HUES6 (cell line): ENCODE data around the gene CRELD2.

Experiments used
- H3K27ac ChIP-seq: 2 replicates; pipeline ENCODE4 v1.7.0; 2013; ENCODE audit warnings: low read depth, mild to moderate bottlenecking, low read length, inconsistent platforms
- H3K27me3 ChIP-seq: 2 replicates; pipeline ENCODE4 v1.6.1; 2013; ENCODE audit warnings: low read length; ENCODE audit not compliant: control insufficient read depth, insufficient read depth
- H3K36me3 ChIP-seq: 2 replicates; pipeline ENCODE4 v1.6.1; 2013; ENCODE audit warnings: low read length; ENCODE audit not compliant: control insufficient read depth, insufficient read depth
- H3K4me1 ChIP-seq: 2 replicates; pipeline ENCODE4 v1.6.1; 2013; ENCODE audit warnings: low read length; ENCODE audit not compliant: control insufficient read depth, insufficient read depth
- H3K4me3 ChIP-seq: 2 replicates; pipeline ENCODE4 v1.5.1; 2013; ENCODE audit warnings: low read depth, low read length
- H3K9ac ChIP-seq: one replicate; pipeline ENCODE4 v1.6.1; 2013; ENCODE audit warnings: mild to moderate bottlenecking, low read length
- H3K9me3 ChIP-seq: 2 replicates; pipeline ENCODE4 v1.6.1; 2013; ENCODE audit warnings: low read depth, low read length; ENCODE audit not compliant: control insufficient read depth, insufficient read depth

CRELD2 gene

DNA sequence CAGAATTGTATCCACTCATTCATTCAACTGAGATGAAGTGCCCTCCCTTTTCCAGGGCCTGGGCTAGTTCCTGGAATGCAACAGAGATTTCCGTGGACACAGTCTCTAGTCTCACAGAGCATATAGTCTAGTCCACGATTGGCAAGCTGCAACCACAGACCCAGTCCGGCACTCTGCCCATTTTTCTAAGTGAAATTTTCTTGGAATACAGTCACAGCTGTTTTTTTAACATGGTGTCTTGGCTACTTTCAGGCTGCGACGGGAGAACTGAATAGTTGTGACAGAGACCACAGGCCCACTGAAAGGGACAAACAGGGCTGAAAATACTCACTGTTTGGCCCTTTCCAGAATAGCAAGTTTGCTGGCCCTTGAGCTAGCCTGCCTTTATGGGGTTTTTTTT is 29.4 kb upstream of the CRELD2 start:
- Histone ChIP-seq H3K4me1 (no peaks in the 10 kb centered on the region), H3K27ac (no peak overlapping the region), H3K27me3 (no peaks in the 10 kb centered on the region), H3K9ac (no peak overlapping the region), H3K36me3 (peaks cover 71% of the 10 kb centered on the region), H3K4me3 (no peak overlapping the region), H3K9me3 (peaks cover 23% of the 10 kb centered on the region)

DNA sequence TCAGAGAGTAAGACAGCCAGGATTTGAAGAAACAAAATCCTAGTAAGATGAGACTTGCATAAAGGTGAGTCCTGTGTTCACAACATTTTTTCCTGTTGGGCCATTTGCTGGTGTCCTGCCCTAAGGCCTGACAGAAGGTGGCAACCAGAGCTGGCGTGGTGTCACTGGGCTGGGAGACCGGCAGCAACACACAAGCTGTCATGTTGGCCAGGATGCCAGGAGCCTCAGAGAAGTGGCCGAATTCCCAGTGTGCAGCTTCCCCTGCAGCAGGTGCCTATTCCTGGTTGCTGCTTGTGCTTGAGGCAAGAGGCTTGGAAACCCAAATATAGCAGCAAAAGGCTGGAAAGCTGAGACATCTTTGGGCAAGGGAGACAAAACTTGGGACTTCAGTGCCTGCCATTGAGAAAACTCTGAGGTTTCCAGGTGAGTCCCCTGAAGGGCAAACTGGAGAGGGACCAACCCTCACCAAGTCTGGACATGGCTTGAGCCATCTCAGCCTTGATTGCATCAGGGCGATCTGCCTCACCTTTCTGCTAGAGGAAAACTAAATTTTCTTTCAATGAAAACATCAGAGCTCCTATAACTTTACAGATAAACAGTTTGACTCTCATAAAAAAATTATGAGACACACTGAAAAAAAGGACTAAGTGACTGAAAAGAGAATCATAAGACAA is 26.1 kb upstream of the CRELD2 start:
- H3K4me1 ChIP-seq, result no peaks in the 10 kb centered on the region
- H3K36me3 ChIP-seq, result peaks cover 40% of the 10 kb centered on the region
- H3K4me3 ChIP-seq, result no peak overlapping the region
- peaks cover 18% of the 10 kb centered on the region for H3K9me3 ChIP-seq
- no peak overlapping the region for H3K9ac ChIP-seq
- H3K27ac ChIP-seq, result no peak overlapping the region
- no peaks in the 10 kb centered on the region for H3K27me3 ChIP-seq

DNA sequence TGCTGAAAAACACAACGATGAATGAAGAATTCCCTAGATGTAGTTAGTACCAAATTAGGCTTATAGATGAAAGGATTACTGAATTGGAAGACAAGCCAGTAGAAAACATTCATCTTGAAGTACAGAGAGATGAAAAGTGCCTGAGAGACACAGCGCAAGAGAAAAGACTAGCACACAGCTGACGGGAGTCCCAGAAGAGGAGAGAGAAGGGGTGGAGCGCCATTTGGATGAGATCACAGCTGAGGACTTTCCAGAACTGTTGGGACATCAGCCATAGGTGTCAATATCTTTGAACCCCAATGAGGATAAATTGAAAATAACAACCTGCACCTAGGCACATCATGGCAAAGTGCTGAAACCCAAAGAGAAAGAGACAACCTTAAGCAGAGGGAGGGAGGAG is 25.4 kb upstream of the CRELD2 start:
- Histone ChIP-seq H3K36me3 (peaks cover 34% of the 10 kb centered on the region), H3K9me3 (peaks cover 18% of the 10 kb centered on the region)

DNA sequence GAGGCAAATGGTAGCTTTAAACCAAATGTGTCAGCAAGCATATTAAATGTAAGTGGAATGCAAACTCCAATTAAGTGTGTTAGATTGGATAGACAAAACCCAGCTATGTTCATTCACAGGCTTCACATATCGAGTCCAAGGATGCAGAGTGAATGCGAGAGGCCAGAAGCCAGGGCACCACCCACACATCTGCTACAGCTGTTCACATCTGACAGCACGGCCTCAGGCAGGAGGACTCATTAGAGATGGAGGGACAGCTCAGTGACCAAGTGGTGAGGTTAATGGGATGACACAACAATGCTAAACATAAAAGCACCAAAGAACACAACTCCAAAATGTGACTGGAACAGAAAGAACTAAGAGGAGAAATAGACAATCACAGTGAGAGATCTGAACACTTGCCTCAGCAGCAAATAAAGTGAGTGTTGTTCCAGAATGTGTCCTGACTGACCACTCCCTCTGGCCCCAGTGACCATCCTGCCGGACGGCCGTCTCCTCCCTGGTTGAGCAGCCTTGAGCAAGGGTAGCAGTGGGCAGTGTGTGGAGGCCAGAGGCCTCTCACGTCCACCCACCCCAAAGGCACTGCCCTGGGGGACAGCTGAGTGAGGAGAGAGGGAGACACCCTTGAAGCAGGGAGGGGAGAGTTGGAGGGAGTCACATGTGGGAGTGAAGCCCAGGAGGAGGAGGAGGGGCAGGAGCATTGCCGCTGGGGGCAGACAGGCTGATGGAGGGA is 23.9 kb upstream of the CRELD2 start:
- Histone ChIP-seq H3K27me3 (no peaks in the 10 kb centered on the region), H3K9ac (no peak overlapping the region), H3K4me1 (no peaks in the 10 kb centered on the region), H3K9me3 (peaks cover 14% of the 10 kb centered on the region), H3K27ac (no peak overlapping the region), H3K36me3 (peaks cover 19% of the 10 kb centered on the region), H3K4me3 (no peak overlapping the region)

More for the DNA sequence above, 25.4 kb upstream of the CRELD2 start:
- no peak overlapping the region for H3K9ac ChIP-seq
- no peak overlapping the region for H3K4me3 ChIP-seq
- H3K27ac ChIP-seq, result no peak overlapping the region
- H3K4me1 ChIP-seq, result no peaks in the 10 kb centered on the region
- H3K27me3 ChIP-seq, result no peaks in the 10 kb centered on the region

DNA sequence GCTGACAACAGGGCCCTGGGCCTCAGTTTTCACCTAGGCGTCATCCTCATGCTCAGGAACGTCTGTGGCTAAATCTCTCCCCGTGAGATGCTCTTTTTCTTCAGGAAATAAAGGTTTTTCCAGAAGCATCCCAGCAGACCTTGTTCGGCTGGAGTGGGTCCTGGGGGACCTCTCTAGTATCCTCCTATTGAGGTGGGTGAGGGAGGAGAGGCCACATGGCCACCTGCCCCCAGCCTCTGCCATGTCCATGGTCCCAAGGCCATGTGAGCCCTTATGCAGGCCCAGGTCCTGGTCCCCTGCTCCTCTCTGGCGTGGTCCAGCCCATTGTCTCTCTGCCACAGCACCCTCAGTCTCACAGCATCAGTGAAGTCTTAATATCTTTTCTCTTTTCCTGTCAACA is 22.2 kb upstream of the CRELD2 start:
- Histone ChIP-seq H3K9ac (no peak overlapping the region), H3K4me1 (no peaks in the 10 kb centered on the region), H3K27me3 (no peaks in the 10 kb centered on the region), H3K4me3 (no peak overlapping the region), H3K9me3 (peaks cover 7% of the 10 kb centered on the region; the same call in 1 of the 2 replicates), H3K36me3 (peaks cover 18% of the 10 kb centered on the region), H3K27ac (no peak overlapping the region)

DNA sequence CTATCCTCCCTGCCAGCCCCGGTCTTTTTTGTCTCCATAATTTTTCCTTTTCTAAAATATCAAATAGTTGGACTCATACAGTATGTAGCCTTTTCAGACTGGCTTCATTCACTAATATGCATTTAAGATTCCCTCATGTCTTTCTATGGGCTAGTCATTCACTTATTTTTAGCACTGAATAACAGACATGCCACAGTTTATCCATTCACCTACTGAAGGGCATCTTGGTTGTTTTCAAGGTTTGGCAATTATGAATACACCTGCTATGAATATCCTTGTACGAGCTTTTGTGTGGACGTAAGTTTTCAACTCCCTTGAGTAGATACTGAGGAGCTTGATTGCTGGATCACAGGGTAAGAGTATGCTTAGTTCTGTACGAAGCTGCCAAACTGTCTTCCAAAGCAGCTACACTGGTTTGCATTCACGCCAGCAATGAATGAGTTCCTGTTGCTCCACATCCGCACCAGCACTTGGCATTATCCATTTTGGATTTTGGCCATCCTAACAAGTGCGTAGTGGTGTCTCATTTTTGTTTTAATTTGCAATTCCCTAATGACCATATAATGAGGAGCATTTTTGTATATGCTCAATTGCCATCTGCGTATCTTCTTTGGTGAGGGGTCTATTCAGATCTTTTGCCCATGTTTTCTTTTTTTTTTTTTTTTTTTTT is 21.3 kb upstream of the CRELD2 start:
- Histone ChIP-seq H3K4me1 (no peaks in the 10 kb centered on the region), H3K9me3 (peaks cover 11% of the 10 kb centered on the region; the same call in 1 of the 2 replicates)

DNA sequence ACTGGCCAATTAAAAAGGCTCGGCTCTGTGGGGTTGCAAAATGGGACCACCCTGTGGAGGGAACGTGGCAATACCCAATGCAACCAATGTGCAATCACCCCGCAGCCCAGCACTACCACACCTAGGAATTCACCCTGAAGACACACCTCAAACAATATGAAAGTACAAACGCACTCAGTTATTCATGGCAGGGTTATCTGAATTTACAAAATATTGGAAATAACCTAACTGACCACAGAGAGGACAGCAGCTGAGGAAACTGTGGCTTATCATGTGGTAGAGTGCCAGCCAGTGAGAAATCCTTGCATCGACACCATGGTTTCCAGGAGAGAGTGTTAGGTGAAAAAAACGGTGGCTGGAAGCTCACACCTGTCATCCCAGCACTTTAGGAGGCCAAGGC is 18.9 kb upstream of the CRELD2 start:
- Histone ChIP-seq H3K4me1 (no peaks in the 10 kb centered on the region), H3K9ac (no peak overlapping the region), H3K36me3 (peaks cover 33% of the 10 kb centered on the region), H3K27me3 (no peaks in the 10 kb centered on the region), H3K27ac (no peak overlapping the region), H3K4me3 (no peak overlapping the region), H3K9me3 (peaks cover 13% of the 10 kb centered on the region; the same call in 1 of the 2 replicates)

More for the DNA sequence above, 21.3 kb upstream of the CRELD2 start:
- no peak overlapping the region for H3K9ac ChIP-seq
- no peak overlapping the region for H3K27ac ChIP-seq
- H3K36me3 ChIP-seq, result peaks cover 21% of the 10 kb centered on the region
- H3K27me3 ChIP-seq, result no peaks in the 10 kb centered on the region
- no peak overlapping the region for H3K4me3 ChIP-seq

DNA sequence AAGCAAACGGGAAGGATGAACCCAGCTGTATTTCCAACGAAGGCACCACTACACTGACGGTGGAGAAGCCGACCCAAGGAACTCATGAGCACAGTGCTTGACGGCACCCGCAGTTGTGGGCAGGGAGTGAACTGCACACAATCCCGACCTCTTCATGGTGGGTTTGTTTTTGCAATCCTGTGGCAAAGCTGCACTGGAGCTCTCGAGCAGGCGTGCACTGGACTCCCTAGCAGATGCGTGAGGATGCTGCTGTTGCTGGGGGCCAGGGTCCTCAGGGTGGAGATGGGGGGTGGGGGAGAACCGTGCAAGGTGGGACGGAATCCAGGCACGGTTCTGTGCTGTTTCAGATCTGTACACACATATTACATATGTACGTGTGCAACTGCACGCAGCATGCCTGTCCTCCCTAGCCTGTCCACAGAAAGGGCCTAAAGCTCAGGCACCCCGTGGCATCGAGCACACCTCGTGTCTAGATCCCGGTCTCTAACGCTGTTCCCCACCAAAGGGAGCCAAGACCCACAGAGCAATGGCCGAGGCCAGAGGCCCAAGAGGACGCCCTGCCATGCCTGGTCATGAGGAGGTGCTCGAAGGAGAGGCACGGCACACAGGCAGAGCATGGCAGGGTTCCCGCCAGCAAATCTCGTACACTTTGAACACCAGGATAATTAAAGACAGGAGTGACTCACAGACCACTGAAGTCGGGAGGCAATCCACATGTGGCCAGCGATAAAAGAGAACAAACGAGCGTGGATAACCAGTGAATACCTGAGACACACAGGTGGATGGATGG is 17.8 kb upstream of the CRELD2 start:
- H3K27ac ChIP-seq, result no peak overlapping the region
- no peaks in the 10 kb centered on the region for H3K27me3 ChIP-seq
- no peak overlapping the region for H3K9ac ChIP-seq
- peaks cover 33% of the 10 kb centered on the region for H3K36me3 ChIP-seq
- H3K4me1 ChIP-seq, result no peaks in the 10 kb centered on the region
- no peak overlapping the region for H3K4me3 ChIP-seq
- H3K9me3 ChIP-seq, result peaks cover 10% of the 10 kb centered on the region; the same call in 1 of the 2 replicates

DNA sequence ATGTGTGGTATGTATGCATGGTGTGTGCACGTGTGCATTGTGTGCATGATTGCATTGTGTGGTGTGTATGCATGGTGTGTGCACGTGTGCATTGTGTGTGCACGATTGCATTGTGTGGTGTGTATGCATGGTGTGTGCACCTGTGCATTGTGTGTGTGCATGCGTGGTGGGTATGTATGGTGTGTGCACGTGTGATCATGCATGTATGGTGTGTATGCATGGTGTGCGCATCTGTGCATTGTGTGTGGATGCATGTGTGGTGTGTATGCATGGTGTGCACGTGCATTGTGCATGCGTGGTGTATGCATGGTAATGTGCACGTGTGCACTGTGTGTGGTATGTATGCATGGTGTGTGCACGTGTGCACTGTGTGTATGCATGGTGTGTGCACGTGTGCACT is 17.0 kb upstream of the CRELD2 start:
- Histone ChIP-seq H3K9ac (no peak overlapping the region), H3K27ac (no peak overlapping the region), H3K4me3 (no peak overlapping the region), H3K27me3 (no peaks in the 10 kb centered on the region), H3K36me3 (peaks cover 33% of the 10 kb centered on the region), H3K9me3 (peaks cover 10% of the 10 kb centered on the region; the same call in 1 of the 2 replicates), H3K4me1 (no peaks in the 10 kb centered on the region)

DNA sequence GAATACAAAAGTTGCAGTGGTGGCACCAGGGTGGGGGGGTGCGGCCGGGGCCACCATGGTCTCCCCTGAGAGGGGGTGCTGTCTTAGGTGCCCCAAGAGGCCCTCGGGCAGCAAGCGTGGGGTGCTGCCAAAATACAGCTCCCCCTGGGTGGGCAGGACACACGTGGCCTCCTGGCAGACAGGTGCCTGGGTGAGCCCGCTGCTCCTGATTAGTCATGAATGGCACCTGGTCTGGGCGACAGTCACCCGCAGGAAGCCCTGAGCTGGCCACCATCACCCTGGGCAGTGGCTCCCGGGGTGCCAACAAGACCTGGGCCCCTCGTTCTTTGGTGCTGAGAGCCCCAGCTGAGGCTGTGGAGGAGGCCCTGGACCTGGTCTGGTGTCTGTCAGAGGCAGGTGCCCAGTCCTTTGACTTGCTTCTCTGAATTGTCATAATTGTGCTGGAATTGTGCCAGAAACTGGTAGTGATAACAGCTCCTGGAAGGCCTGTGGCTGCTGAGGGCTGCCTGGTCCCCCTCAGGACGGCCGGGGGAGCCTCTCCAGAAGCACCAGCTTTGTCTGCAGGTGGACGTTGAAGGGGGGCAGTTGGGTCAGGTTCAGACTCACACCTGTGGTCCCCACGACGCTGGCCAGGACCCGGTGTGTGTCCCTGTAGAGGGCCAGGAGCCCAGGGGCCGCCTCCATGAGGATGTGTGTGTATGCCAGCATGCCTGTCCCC is 15.0 kb upstream of the CRELD2 start:
- H3K4me1 ChIP-seq, result no peaks in the 10 kb centered on the region
- no peak overlapping the region for H3K27ac ChIP-seq
- no peak overlapping the region for H3K9ac ChIP-seq
- no peaks in the 10 kb centered on the region for H3K27me3 ChIP-seq
- peaks cover 10% of the 10 kb centered on the region; the same call in 1 of the 2 replicates for H3K9me3 ChIP-seq
- H3K36me3 ChIP-seq, result peaks cover 46% of the 10 kb centered on the region
- no peak overlapping the region for H3K4me3 ChIP-seq
